Measurements from ENCODE around the gene SIGLEC1. TPM values are rescaled to one million over a fixed set of nuclear protein-coding genes. Genes with fewer than 3 reads are reported as not detected.

The SIGLEC1 gene
- total RNA-seq, 2 donors from 2014 or later: 0.08 TPM; not detected in 1

DNA sequence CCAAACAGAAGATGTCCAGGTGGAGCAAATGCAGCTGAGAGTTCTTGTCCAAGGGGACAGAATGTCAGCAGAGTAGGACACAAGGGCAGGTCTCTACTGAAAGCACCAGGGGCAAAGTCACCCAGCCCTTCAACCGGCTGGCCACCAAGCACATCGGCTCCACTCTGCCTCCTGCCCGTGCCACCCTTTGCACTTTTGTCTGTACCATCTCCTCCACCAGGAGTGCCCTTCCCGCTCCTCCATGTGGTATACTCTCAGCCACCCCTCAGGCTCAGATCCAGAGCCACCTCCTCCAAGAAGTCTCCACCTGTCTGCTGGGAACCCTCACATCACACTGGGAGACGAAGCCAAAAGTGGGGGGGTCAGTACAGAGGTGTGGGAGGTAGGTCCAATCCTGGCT, 16.0 kb upstream of the SIGLEC1 start:
- Mint-ChIP-seq H3K27ac (no peak overlapping the region), H3K36me3 (no peaks in the 10 kb centered on the region), H3K4me3 (no peak overlapping the region), H3K9me3 (no peaks in the 10 kb centered on the region), H3K27me3 (peaks cover 32 to 34% of the 10 kb centered on the region in 2 donors), H3K4me1 (ENCODE audit: low read depth in 2 of 2) (no peaks in the 10 kb centered on the region)
- ATAC-seq: no peak
- no peak for DNase-seq (ENCODE audit: low spot score)

DNA sequence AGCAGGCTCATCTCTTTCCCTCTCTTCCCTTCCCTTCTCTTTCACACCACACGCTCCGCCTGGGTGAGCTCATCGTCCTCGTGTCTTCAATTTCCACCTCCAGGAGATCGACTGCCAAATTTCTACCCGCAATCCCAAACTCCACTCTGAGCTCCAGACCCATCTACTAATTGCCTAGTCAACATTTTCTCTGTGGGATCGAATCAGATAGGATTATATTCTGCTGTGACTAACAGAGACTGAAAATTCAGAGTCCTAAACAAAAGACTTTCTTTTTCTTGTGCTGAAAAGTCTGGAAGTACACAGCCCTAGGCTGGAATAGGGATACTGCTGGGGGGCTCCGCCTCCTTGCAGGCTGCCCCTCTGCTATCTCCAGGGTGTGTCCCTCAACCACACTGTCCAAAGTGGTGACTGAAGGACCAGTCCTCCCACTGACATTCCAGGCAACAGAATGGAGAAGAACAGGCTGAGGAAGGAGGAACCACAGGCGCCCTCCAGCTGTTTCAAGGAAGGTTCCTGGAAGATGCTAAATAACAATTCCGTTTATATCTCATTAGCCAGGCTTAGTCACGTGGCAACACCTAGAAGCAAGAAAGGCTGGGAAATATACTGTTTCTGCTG, 15.1 kb upstream of the SIGLEC1 start:
- no peak for ATAC-seq
- H3K4me3 Mint-ChIP-seq: no peak overlapping the region
- no peaks in the 10 kb centered on the region for H3K36me3 Mint-ChIP-seq
- H3K27me3 Mint-ChIP-seq: peaks cover 26 to 29% of the 10 kb centered on the region in 2 donors
- no peak overlapping the region for H3K27ac Mint-ChIP-seq
- DNase-seq (ENCODE audit: low spot score): no peak
- H3K4me1 Mint-ChIP-seq (ENCODE audit: low read depth in 2 of 2): no peaks in the 10 kb centered on the region
- H3K9me3 Mint-ChIP-seq: no peaks in the 10 kb centered on the region

DNA sequence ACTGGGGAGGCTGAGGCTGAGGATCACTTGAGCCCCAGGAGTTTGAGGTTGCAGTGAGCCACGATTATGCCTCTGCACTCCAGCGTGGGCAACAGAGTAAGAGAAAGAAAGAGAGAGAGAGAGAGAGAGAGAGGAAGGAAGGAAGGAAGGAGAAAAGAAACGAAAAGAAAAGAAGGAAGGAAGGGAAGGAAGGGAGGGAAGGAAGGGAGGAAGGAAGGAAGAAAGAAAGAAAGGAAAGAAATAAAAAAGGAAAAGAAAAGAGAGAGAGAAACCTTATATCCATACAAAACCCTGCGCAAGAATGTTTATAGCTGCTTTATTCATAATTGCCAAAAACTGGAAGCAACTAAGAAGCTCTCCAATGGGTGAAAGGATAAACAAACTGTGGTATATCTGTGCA, 12.0 kb upstream of the SIGLEC1 start:
- DNase-seq (ENCODE audit: low spot score): no peak
- Mint-ChIP-seq H3K4me3 (no peak overlapping the region), H3K27ac (no peak overlapping the region), H3K9me3 (no peaks in the 10 kb centered on the region), H3K4me1 (ENCODE audit: low read depth in 2 of 2) (no peaks in the 10 kb centered on the region), H3K36me3 (no peaks in the 10 kb centered on the region), H3K27me3 (peaks cover 30 to 43% of the 10 kb centered on the region in 2 donors)
- ATAC-seq: no peak

DNA sequence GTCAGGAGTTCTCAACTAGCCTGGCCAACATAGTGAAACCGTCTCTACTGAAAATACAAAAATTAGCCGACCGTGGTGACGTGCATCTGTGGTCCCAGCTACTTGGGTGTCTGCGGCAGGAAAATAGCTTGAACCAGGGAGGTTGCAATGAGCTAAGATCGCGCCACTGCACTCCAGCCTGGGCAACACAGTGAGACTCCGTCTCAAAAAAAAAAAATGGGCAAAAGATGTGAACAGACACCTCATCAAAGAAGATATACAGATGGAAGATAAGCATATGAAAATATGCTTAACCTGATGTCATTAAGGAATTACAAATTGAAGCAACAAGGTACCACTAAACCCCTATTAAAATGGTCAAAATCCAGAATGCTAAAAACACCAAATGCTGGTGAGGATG, 10.9 kb upstream of the SIGLEC1 start:
- DNase-seq (ENCODE audit: low spot score) (no peak), ATAC-seq (no peak)
- Mint-ChIP-seq H3K9me3 (no peaks in the 10 kb centered on the region), H3K36me3 (no peaks in the 10 kb centered on the region), H3K27ac (no peak overlapping the region), H3K27me3 (peaks cover 28 to 41% of the 10 kb centered on the region in 2 donors), H3K4me3 (no peak overlapping the region), H3K4me1 (ENCODE audit: low read depth in 2 of 2) (no peaks in the 10 kb centered on the region)

DNA sequence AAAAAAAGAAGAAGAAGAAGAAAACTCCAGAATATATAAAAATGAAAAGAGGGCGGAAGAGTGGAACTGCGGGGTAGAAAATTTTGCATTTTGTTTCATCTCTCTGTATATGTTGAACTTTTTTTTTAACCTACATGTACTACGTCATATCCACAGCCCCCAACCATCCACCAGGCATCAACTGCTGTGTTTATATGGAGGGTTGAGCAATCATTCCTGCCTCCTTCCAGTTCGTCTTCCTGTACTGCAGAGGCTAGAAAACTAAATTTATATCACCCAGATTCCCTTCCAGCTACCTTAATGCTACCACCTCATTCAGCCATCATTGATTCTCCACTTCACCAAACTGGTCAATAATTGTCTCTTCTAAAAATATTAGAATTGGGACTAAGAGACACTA, 9.5 kb upstream of the SIGLEC1 start:
- H3K36me3 Mint-ChIP-seq: no peaks in the 10 kb centered on the region
- no peak overlapping the region for H3K4me3 Mint-ChIP-seq
- no peak overlapping the region for H3K27ac Mint-ChIP-seq
- DNase-seq (ENCODE audit: low spot score): no peak
- H3K4me1 Mint-ChIP-seq (ENCODE audit: low read depth in 2 of 2): no peaks in the 10 kb centered on the region
- peaks cover 21 to 37% of the 10 kb centered on the region in 2 donors for H3K27me3 Mint-ChIP-seq
- H3K9me3 Mint-ChIP-seq: no peaks in the 10 kb centered on the region
- ATAC-seq: no peak

DNA sequence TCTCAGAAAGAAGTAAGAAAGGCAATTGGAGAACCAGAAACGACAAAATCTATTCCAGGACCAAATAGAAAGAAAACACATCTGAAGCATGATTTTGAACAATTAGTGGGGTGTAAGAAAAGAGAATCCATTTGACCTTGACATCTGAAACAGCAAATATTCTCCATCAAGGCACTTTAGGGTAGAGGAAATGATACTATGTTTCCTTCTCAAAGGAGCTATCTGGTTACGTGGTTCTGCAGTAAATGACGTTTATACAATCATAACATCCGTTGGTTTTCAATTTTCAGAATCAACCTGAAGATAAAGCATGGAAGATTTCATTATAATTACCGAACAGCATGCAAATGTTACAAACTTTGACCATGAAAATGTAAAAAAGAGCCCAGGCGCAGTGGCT, 8.2 kb upstream of the SIGLEC1 start:
- no peak for ATAC-seq
- H3K27ac Mint-ChIP-seq: no peak overlapping the region
- H3K4me1 Mint-ChIP-seq (ENCODE audit: low read depth in 2 of 2): no peaks in the 10 kb centered on the region
- peaks cover 18 to 34% of the 10 kb centered on the region in 2 donors for H3K27me3 Mint-ChIP-seq
- DNase-seq (ENCODE audit: low spot score): no peak
- no peaks in the 10 kb centered on the region for H3K9me3 Mint-ChIP-seq
- no peak overlapping the region for H3K4me3 Mint-ChIP-seq
- H3K36me3 Mint-ChIP-seq: no peaks in the 10 kb centered on the region

DNA sequence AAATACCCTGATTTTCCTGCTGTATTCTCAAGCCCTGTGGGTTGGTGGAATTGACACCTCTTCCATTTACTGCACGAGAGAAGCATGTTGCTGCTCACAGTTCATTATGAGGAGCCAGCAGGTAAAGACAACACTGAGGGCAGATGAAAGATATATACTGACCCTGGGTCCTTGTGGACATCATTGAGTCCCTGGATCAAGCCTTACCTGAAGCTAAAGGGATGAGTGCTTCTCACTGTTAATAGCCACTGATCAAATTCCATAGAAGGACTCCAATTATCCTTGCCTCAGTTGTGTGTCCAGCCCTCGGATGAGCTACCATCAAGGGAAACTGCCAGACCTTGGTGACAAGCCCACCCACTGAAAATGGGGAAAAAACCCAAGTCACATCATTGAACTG, 7.7 kb upstream of the SIGLEC1 start:
- Mint-ChIP-seq H3K9me3 (no peaks in the 10 kb centered on the region), H3K4me3 (no peak overlapping the region), H3K36me3 (no peaks in the 10 kb centered on the region), H3K27ac (no peak overlapping the region), H3K27me3 (peaks cover 18 to 34% of the 10 kb centered on the region in 2 donors), H3K4me1 (ENCODE audit: low read depth in 2 of 2) (no peaks in the 10 kb centered on the region)
- ATAC-seq (no peak), DNase-seq (ENCODE audit: low spot score) (no peak)

DNA sequence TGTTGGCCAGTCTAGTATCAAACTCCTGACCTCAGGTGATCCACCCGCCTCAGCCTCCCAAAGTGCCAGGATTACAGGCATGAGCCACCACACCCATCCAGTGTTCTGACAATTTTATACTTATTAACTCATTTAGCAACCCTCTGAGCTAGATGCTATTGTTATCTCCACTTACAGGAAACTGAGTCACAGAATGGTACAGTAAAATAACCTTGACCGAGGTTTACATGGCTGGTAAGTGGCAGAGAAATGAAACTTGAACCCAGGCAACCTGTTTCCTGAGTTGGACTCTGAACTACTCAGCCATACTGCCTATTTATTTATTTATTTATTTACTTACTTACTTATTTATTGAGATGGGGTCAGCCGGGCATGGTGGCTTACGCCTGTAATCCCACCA, 6.6 kb upstream of the SIGLEC1 start:
- no peak overlapping the region for H3K4me3 Mint-ChIP-seq
- DNase-seq (ENCODE audit: low spot score) (no peak), ATAC-seq (no peak)
- no peaks in the 10 kb centered on the region for H3K9me3 Mint-ChIP-seq
- no peaks in the 10 kb centered on the region for H3K36me3 Mint-ChIP-seq
- peaks cover 18 to 34% of the 10 kb centered on the region in 2 donors for H3K27me3 Mint-ChIP-seq
- H3K27ac Mint-ChIP-seq: no peak overlapping the region
- no peaks in the 10 kb centered on the region for H3K4me1 Mint-ChIP-seq (ENCODE audit: low read depth in 2 of 2)

DNA sequence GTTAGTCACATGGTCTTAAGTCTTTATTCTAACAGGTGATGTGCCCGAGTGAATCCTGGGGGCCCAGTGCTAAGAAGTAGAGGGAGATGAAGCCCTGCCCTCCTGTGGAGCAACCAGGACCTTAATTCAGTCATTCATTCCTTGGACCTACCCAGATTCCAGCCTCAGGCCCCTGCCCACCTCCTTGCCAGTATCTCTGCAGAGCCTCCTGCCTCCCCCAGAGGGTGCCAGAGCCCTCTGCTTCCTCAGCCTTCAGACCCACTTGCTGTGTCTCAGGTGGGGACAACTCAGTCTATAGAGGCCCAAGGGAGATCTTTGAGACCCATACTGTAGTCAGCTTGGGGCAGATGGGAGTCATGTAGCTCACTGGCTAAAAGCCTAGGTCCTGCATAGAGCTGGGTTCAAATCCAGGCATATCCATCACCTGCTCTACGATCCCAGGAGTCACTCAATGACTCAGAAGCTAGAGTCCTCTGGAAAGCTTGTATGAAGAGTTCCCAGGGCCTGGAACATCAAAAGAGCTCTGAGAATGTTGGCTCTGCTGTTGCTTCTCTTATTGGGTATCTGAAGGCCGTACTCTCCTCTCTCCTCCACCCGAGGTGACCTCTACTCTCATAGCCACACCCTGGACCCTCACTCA, 3.9 kb upstream of the SIGLEC1 start:
- Mint-ChIP-seq H3K27me3 (peaks cover 18 to 33% of the 10 kb centered on the region in 2 donors), H3K4me3 (no peak overlapping the region), H3K4me1 (ENCODE audit: low read depth in 2 of 2) (no peaks in the 10 kb centered on the region), H3K9me3 (no peaks in the 10 kb centered on the region), H3K27ac (no peak overlapping the region), H3K36me3 (no peaks in the 10 kb centered on the region)
- ATAC-seq (peak; percentile 51 to 61), DNase-seq (ENCODE audit: low spot score) (no peak)

DNA sequence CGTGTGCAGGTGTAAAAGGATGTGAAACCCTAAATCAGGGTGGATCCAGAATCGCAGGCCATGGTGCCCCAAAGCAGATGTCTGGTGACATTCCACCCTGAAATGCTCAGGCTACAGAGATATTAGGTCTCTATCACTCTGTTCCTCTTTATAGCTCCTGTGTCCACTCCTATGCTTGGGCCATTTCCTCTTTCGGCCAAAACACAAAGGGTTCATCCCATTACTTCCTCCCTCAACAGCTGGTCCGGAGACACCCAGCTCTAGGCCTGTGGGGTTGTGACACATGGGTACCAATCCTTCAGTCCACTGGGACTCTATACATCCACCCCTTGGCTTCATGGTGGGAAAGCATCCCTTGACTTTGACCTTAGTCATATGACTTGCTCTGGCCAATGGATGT, 1.7 kb upstream of the SIGLEC1 start:
- Mint-ChIP-seq H3K36me3 (no peaks in the 10 kb centered on the region), H3K4me3 (no peak overlapping the region), H3K27me3 (peaks cover 11 to 21% of the 10 kb centered on the region in 2 donors), H3K27ac (no peak overlapping the region), H3K9me3 (no peaks in the 10 kb centered on the region), H3K4me1 (ENCODE audit: low read depth in 2 of 2) (no peaks in the 10 kb centered on the region)
- ATAC-seq: no peak
- DNase-seq (ENCODE audit: low spot score): no peak

DNA sequence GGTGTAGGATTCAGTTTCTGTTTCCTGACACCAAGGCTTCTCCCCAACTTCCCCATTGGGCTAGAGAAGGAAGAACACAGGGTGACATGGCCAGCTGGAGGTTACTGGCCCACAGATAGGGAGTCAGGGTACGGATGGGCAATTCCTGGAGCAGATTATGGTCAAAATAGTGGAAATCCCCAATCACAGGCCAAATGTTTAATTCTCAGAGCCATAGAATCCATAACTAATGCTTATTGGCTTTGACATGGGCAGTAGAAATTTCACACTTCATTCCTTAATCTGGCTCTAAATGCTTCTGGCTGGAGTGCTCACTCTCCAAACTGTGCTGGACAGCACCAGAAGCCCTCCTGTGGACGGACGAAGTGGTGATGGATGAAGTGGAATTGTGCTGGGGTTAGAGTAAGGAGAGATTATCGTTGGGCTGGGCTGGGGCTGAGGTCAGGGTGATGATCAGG, 887 bp downstream of the SIGLEC1 start:
- ATAC-seq: no peak
- no peak for DNase-seq (ENCODE audit: low spot score)
- no peaks in the 10 kb centered on the region for H3K4me1 Mint-ChIP-seq (ENCODE audit: low read depth in 2 of 2)

DNA sequence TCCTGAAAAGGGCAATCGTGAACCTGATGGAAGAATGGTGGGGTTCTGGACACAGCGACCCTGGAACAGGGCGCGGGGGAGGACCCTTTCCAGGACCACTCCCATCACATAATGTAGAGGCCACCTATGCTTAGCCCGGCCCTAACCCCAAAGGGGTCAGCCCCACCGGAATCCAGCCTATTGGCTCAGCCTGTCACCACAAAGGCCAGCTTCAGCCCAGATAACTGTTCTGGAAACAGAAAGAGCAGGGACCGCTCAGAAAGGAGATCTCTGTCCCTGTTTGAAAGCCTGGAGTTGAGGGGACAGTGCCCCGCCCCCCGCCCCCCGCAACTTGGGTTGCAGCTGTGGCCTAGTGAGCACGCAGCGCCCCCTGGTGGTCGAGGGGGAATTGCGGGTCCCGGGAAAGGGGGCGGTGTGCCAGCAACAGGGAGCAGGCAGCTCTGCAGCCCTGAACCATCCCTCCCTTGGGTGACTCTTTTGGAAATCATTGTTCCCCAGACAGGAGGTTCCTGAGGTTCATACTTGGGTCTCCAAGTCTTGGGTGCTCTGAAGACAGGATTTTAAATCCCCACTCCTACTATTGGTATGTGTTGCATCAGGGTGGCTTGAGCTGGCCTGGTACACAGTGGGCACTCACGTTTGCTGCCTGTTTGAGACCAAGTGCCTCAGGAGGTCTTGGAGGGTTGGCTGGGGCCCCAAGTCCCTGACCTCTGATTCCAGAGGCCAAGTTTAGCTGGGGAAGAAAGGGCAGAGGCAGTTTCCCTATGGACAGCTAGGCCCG, 1.5 kb downstream of the SIGLEC1 start:
- H3K27me3 Mint-ChIP-seq: peaks cover 10 to 15% of the 10 kb centered on the region in 2 donors
- DNase-seq (ENCODE audit: low spot score): no peak
- peak; percentile 51 to 67 for ATAC-seq
- no peaks in the 10 kb centered on the region for H3K4me1 Mint-ChIP-seq (ENCODE audit: low read depth in 2 of 2)
- H3K9me3 Mint-ChIP-seq: no peaks in the 10 kb centered on the region
- no peak overlapping the region for H3K27ac Mint-ChIP-seq
- no peak overlapping the region for H3K4me3 Mint-ChIP-seq
- H3K36me3 Mint-ChIP-seq: no peaks in the 10 kb centered on the region

More for the DNA sequence above, 887 bp downstream of the SIGLEC1 start:
- H3K36me3 Mint-ChIP-seq: no peaks in the 10 kb centered on the region
- H3K4me3 Mint-ChIP-seq: no peak overlapping the region
- no peaks in the 10 kb centered on the region for H3K9me3 Mint-ChIP-seq
- peaks cover 10 to 15% of the 10 kb centered on the region in 2 donors for H3K27me3 Mint-ChIP-seq
- H3K27ac Mint-ChIP-seq: no peak overlapping the region

DNA sequence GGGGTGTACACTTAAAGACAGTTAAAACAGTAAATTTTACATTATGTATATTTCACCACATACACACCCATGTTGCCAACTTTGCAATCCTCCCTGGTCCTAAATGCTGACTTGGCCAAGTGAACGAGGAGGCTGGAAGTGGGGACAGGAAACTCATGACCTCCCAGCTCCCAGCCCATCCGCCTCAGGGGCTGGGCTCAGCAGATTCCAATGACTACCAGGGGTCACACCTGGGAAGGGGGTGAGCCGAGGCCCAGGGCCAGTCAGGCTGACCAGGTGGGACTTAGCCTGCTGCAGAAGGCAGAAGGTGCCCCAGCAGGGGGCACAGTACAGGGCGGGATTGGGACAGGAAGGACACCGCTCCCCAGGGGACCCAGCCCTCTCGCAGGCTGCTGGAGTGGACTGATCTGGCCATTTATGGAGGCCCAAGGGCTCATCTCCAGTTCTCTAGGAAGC, 2.4 kb downstream of the SIGLEC1 start:
- no peak overlapping the region for H3K27ac Mint-ChIP-seq
- no peak for ATAC-seq
- no peaks in the 10 kb centered on the region for H3K36me3 Mint-ChIP-seq
- H3K9me3 Mint-ChIP-seq: no peaks in the 10 kb centered on the region
- H3K4me1 Mint-ChIP-seq (ENCODE audit: low read depth in 2 of 2): no peaks in the 10 kb centered on the region
- H3K4me3 Mint-ChIP-seq: no peak overlapping the region
- H3K27me3 Mint-ChIP-seq: peaks cover 10 to 15% of the 10 kb centered on the region in 2 donors
- no peak for DNase-seq (ENCODE audit: low spot score)

DNA sequence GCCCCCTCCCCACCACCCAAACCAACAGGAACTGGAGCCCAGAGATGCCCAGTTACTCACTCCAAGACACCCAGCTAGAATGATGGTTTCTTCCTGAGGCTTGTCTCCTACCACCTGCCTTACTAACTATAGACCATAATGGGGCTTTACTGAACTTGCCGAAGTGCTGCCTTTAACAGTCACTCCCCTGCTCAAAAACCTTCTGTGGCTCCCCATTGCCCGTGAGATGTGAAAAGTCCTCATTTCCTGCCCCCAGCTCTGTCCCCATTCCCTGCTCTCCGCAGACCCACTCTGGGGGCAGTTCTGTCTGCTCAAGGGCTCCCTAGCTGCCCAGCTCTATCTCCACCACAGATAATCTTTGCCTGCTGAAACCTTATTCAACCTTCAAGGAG, 4.9 kb downstream of the SIGLEC1 start:
- peaks cover 12 to 15% of the 10 kb centered on the region in 2 donors for H3K27me3 Mint-ChIP-seq
- H3K9me3 Mint-ChIP-seq: no peaks in the 10 kb centered on the region
- H3K27ac Mint-ChIP-seq: no peak overlapping the region
- H3K4me1 Mint-ChIP-seq (ENCODE audit: low read depth in 2 of 2): no peaks in the 10 kb centered on the region
- no peak overlapping the region for H3K4me3 Mint-ChIP-seq
- no peaks in the 10 kb centered on the region for H3K36me3 Mint-ChIP-seq
- ATAC-seq (no peak), DNase-seq (ENCODE audit: low spot score) (no peak)
